Astrocyte (in vitro differentiated cells and primary cell): ENCODE results near the gene RPL12. TPM values are rescaled to one million over a fixed set of nuclear protein-coding genes. Genes with fewer than 3 reads are reported as not detected.
A peak's percentile ranks its signal among the peaks of the same experiment; 100 is the strongest.

Experiments used
- DNase-seq: peaks from one replicate; pipeline ENCODE4 v3.0.0-alpha.2; 2010; ENCODE audit warnings: low read depth
- FAIRE-seq: peaks from 2 replicates; lab custom pipeline; 2011; peaks lifted over from hg19 to GRCh38; lab: Jason Lieb, UNC
- H2AFZ ChIP-seq: 2 replicates; pipeline ENCODE4 v1.6.0; 2012; ENCODE audit warnings: low read depth, low read length, inconsistent platforms
- H3K27ac ChIP-seq: 2 replicates; pipeline ENCODE4 v1.5.1; 2011; ENCODE audit warnings: low read depth, low read length, inconsistent platforms
- H3K27me3 ChIP-seq: 2 replicates; pipeline ENCODE4 v1.6.0; 2011; ENCODE audit warnings: low read length, inconsistent platforms; ENCODE audit not compliant: insufficient read depth
- H3K36me3 ChIP-seq: 2 replicates; pipeline ENCODE4 v1.5.1; 2011; ENCODE audit warnings: low read length, inconsistent platforms; ENCODE audit not compliant: insufficient read depth
- H3K4me1 ChIP-seq: 2 replicates; pipeline ENCODE4 v1.5.1; 2011; ENCODE audit warnings: low read length, inconsistent platforms; ENCODE audit not compliant: insufficient read depth
- H3K4me2 ChIP-seq: 2 replicates; pipeline ENCODE4 v1.6.0; 2012; ENCODE audit warnings: low read length, inconsistent platforms
- H3K4me3 ChIP-seq: 2 replicates; pipeline ENCODE4 v1.5.1; 2011; ENCODE audit warnings: low read depth, mild to moderate bottlenecking, low read length, inconsistent platforms; ENCODE audit not compliant: insufficient read depth
- H3K79me2 ChIP-seq: 2 replicates; pipeline ENCODE4 v1.6.0; 2012; ENCODE audit warnings: mild to moderate bottlenecking, low read length, inconsistent platforms; ENCODE audit not compliant: insufficient read depth
- H3K9ac ChIP-seq: 2 replicates; pipeline ENCODE4 v1.6.0; 2012; ENCODE audit warnings: mild to moderate bottlenecking, low read length, inconsistent platforms
- H3K9me3 ChIP-seq: 2 replicates; pipeline ENCODE4 v1.5.1; 2012; ENCODE audit warnings: low read depth, mild to moderate bottlenecking, low read length, inconsistent platforms; ENCODE audit not compliant: insufficient read depth
- H4K20me1 ChIP-seq: 2 replicates; pipeline ENCODE4 v1.6.0; 2012; ENCODE audit warnings: low read length, inconsistent platforms; ENCODE audit not compliant: insufficient read depth
- H3K27ac Mint-ChIP-seq: one replicate; pipeline ENCODE4 v1.8.0; 2021; ENCODE audit warnings: mild to moderate bottlenecking, mixed read lengths; ENCODE audit not compliant: unreplicated experiment
- H3K27me3 Mint-ChIP-seq: one replicate; pipeline ENCODE4 v1.8.0; 2021; ENCODE audit warnings: low read depth, mixed read lengths; ENCODE audit not compliant: unreplicated experiment
- H3K36me3 Mint-ChIP-seq: one replicate; pipeline ENCODE4 v1.8.0; 2021; ENCODE audit warnings: low read depth, mixed read lengths; ENCODE audit not compliant: unreplicated experiment
- H3K4me1 Mint-ChIP-seq: one replicate; pipeline ENCODE4 v1.8.0; 2021; ENCODE audit warnings: low read depth, mixed read lengths; ENCODE audit not compliant: unreplicated experiment
- H3K4me3 Mint-ChIP-seq: one replicate; pipeline ENCODE4 v1.8.0; 2021; ENCODE audit warnings: mild to moderate bottlenecking, moderate library complexity, mixed read lengths; ENCODE audit not compliant: unreplicated experiment
- H3K9me3 Mint-ChIP-seq: one replicate; pipeline ENCODE4 v1.8.0; 2021; ENCODE audit warnings: mild to moderate bottlenecking, mixed read lengths; ENCODE audit not compliant: unreplicated experiment
- CTCF ChIP-seq: IDR thresholded peaks from 2 replicates; pipeline ENCODE4 v1.5.1; 2011; ENCODE audit warnings: low read depth, mild to moderate bottlenecking, inconsistent platforms, low read length, moderate library complexity; ENCODE audit not compliant: insufficient read depth
- EZH2 ChIP-seq: IDR thresholded peaks from 2 replicates; pipeline ENCODE4 v1.6.1; 2012; ENCODE audit warnings: mild to moderate bottlenecking, low read length, inconsistent platforms; ENCODE audit not compliant: insufficient read depth
- total RNA-seq: library from RNA; stranded (reverse); gene quantifications from 2 replicates; pipeline ENCODE4 v1.2.1, GENCODE V29; 2021

The RPL12 gene
- total RNA-seq, 1 donor from 2014 or later = 1,189 TPM

GRCh38 chr9:127421057-127421456 is 30.1 kb downstream of the RPL12 start:
- Mint-ChIP-seq H3K4me1 (peaks cover 10% of the 10 kb centered on the region), H3K36me3 (peaks cover 2% of the 10 kb centered on the region), H3K4me3 (no peak overlapping the region), H3K9me3 (no peaks in the 10 kb centered on the region), H3K27ac (no peak overlapping the region), H3K27me3 (no peaks in the 10 kb centered on the region)
- Histone ChIP-seq H3K27ac (no peak overlapping the region), H4K20me1 (peaks cover 16% of the 10 kb centered on the region), H3K4me3 (no peak overlapping the region), H3K36me3 (no peaks in the 10 kb centered on the region), H3K9me3 (peaks cover 3% of the 10 kb centered on the region), H2AFZ (no peak overlapping the region), H3K9ac (no peak overlapping the region), H3K4me1 (peaks cover 20% of the 10 kb centered on the region), H3K4me2 (no peak overlapping the region), H3K79me2 (peaks cover 27% of the 10 kb centered on the region), H3K27me3 (no peaks in the 10 kb centered on the region)
- DNase-seq (no peak), FAIRE-seq (no peak)
- TF ChIP-seq EZH2 = no peak
- TF ChIP-seq CTCF = no peak

GRCh38 chr9:127419348-127419747 is 31.9 kb downstream of the RPL12 start:
- H3K27ac Mint-ChIP-seq = no peak overlapping the region
- Histone ChIP-seq H3K36me3 (no peaks in the 10 kb centered on the region), H3K27me3 (no peaks in the 10 kb centered on the region), H2AFZ (peak overlapping the region; percentile 64), H3K27ac (no peak overlapping the region), H3K79me2 (peaks cover 10% of the 10 kb centered on the region), H3K9ac (peak overlapping the region; percentile 64), H3K4me1 (peaks cover 10% of the 10 kb centered on the region), H4K20me1 (no peaks in the 10 kb centered on the region), H3K4me2 (peak overlapping the region; percentile 83), H3K9me3 (peaks cover 3% of the 10 kb centered on the region), H3K4me3 (peak overlapping the region; percentile 37)
- peaks cover 1% of the 10 kb centered on the region for H3K4me1 Mint-ChIP-seq
- DNase-seq (no peak), FAIRE-seq (no peak)
- no peak overlapping the region for H3K4me3 Mint-ChIP-seq
- TF ChIP-seq CTCF (no peak), EZH2 (no peak)
- H3K27me3 Mint-ChIP-seq = no peaks in the 10 kb centered on the region
- peaks cover 2% of the 10 kb centered on the region for H3K36me3 Mint-ChIP-seq
- H3K9me3 Mint-ChIP-seq = no peaks in the 10 kb centered on the region

GRCh38 chr9:127418037-127418471 is 33.2 kb downstream of the RPL12 start:
- Histone ChIP-seq H3K27me3 (no peaks in the 10 kb centered on the region), H3K4me1 (peaks cover 9% of the 10 kb centered on the region), H3K36me3 (no peaks in the 10 kb centered on the region), H3K79me2 (peaks cover 8% of the 10 kb centered on the region), H3K4me2 (peak overlapping the region; percentile 5), H3K27ac (no peak overlapping the region), H3K4me3 (no peak overlapping the region), H3K9me3 (peaks cover 3% of the 10 kb centered on the region), H2AFZ (no peak overlapping the region), H3K9ac (no peak overlapping the region), H4K20me1 (no peaks in the 10 kb centered on the region)
- Mint-ChIP-seq H3K9me3 (no peaks in the 10 kb centered on the region), H3K27ac (no peak overlapping the region), H3K4me3 (no peak overlapping the region), H3K4me1 (peaks cover 1% of the 10 kb centered on the region), H3K27me3 (no peaks in the 10 kb centered on the region), H3K36me3 (peaks cover 2% of the 10 kb centered on the region)
- no peak for TF ChIP-seq CTCF
- TF ChIP-seq EZH2 = no peak
- DNase-seq (no peak), FAIRE-seq (no peak)
